Activated CD4-positive, alpha-beta T cell treated with anti-CD3 and anti-CD28 coated beads for 24 hours (primary cell): ENCODE data around the gene MED14.

Source experiments
- DNase-seq, 2 donors: peaks; one replicate each; pipeline ENCODE4 v3.0.0-alpha.2; 2020; ENCODE audit warnings: low read depth in 2 of 2

Gene MED14

DNA sequence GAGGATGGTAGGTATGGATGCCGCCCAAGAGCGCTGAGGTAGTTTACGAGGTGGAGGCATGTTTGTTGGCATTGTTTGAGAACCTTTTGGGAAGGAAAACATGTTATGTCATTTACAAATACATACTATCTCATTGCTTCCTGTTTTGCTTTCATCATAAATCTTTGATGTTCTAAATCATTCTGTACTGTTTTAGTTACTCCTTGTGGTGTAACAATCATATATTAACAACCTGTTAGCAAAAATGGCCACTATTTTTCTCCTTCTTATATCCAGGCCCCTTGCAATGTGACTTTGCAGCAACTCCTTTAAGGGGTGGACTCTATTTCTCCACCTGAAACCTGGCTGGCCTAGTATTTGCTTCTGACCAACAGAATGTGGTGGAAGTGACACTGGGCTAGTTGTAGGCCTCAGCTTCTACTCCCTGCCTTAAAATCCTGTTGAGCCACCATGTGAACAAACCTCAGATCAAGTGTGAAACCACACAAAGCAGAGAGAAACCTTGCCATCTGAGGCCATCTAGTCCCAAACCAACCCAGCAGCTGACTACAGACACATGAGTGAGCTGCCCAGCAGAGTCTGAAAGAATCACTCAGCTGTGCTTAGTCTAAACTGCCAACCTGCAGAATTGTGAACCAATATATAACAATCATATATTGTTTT is 72.1 kb downstream of the MED14 start:
- no peak for DNase-seq

DNA sequence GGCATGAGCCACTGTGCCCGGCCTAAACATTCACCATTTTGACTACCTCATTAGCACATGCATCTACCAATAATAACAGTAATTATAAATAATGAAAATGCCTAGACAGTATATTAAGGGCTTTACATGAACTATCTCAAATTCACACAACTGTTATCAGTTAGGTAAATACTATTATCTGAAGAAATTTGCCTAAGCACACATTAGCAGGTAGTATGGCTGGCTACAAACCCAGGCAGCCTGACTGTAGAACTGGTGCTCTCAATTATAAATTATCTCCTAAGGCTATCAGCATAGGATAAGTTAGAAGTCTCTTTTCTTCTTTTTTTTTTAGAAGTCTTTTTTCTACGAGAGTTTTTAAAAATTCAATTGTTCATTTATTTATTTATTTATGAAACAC is 73.9 kb downstream of the MED14 start:
- no peak for DNase-seq

DNA sequence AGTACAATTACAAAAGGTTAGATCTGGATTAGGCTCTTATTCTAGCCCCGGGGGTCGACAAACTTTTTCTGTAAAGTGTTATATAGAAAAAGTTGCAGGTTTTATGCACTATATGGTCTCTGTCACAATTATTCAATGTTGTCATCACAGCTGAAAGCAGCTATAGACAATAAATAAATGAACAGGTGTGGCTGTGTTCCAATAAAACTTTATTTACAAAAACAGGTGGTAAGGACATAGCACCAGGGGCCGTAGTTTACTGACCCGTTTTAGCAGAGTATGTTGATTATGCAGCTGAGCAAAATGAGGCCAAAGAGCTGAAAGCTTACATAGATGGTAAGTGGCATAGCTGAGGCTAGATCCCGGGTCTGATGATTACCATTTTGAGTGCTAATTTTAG is 75.0 kb downstream of the MED14 start:
- DNase-seq, result no peak

DNA sequence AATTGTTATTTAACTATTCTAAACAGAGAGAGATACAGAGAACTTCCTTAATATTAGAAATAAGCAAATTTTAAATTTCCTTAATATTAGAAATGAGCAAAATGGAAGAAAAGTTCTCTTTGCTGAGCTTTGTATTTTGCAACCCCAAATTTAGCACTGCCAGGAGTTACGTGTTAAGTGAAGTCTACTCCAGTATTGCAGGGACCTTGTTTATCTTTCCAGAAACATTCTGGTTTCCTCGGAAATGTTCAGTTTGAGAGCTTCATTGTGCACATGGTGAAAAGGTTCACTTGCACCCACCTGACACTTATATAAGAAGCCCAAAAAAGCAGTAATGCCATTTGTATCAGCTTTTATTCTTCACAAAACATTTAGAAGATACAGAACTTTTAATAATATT is 81.8 kb downstream of the MED14 start:
- DNase-seq, result no peak

DNA sequence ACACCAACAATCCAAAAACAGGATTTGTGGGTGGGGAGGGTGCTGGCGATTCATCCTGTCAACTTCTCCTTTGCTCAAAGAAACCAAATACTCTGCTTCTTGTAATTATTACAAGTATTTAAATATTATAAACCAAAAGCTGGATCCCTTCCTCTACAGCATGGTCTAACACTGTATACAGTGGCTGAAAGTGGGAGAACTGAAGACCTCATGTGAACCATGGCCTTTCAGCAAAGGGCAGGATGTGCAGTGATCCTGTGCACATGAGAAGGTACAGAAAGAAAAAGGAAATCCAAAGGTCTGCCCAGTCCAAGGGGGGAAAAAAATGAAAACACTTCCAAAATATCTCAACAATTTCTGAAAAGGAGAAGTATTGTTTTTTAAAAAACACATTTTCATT is 82.7 kb downstream of the MED14 start:
- DNase-seq, result no peak

DNA sequence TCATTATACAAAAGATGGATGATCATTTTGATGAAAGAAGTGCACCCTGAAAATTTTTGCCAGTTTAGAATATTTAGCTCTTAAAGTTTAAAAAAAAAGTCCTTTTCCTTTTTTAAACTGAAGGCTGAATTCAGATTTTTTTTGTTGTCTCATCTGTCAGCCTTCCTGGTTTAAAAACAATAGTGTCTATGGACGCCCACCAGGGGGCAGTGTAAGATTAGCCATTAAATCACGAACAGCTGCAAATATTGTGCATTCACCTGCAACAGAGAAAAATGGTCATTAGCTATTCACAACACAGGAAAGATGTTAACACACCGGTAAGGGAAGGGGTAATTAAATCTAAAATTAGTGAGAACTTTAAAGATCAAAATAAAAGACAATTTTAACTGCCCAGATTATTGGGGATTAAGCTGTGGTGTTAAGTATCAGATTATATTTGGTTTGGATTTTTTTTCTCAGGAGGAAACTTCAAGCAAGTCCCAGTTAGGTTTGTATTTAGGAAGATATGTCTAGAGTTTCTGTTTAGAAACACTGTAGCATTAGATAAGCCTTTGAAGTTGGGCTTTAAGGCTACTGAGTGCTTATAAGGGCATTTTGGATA is 83.6 kb downstream of the MED14 start:
- DNase-seq, result peak; percentile 43 to 67

DNA sequence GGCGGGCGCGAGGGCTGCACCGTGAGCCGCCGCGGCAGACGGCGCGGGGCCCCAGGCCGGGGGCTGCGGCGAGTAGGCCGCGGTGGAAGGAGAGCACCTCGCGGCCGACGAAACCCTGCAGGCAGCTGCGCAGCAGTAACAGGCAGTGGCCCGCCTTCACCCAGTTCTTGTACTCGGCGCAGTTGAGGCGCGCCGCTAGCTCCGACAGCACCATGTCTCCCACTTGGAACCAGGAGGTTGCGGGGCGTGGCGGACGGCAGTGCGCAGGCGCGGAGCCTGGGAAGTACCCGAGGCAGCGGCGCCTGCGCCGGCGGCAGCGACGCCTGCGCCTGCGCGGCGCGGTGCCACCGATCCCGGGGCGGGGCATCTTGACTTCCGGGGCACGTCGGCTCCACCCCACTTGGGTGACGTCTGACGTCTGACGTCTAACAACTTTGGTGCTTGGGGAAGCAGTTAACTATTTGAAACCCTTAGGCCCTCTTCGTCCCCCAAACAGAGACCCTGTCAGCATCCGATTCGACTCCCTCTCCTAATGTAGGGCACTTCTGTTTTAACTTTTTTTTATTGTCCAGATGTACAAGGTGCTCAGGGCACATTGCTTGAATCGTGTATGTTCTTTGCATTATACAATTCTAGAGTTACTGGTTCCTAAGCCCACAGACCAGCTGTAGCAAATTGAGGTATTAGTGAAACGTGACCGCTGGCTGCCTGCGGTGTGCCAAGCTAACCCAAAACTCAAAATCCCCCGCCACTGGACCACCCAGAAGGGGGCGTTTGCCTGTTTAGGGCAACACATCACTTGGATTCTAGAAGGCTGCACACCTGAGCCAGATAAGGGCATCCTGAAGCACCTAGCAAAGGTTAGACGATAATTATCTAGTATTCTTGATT is 87.8 kb downstream of the MED14 start, which contains the start of gene CXorf38:
Gene CXorf38 (minus strand): TSS at position 255 of the 891 bp plus-strand sequence. CDS start 41 bp downstream, at position 214.
- DNase-seq, result peak; percentile 85 to 97

DNA sequence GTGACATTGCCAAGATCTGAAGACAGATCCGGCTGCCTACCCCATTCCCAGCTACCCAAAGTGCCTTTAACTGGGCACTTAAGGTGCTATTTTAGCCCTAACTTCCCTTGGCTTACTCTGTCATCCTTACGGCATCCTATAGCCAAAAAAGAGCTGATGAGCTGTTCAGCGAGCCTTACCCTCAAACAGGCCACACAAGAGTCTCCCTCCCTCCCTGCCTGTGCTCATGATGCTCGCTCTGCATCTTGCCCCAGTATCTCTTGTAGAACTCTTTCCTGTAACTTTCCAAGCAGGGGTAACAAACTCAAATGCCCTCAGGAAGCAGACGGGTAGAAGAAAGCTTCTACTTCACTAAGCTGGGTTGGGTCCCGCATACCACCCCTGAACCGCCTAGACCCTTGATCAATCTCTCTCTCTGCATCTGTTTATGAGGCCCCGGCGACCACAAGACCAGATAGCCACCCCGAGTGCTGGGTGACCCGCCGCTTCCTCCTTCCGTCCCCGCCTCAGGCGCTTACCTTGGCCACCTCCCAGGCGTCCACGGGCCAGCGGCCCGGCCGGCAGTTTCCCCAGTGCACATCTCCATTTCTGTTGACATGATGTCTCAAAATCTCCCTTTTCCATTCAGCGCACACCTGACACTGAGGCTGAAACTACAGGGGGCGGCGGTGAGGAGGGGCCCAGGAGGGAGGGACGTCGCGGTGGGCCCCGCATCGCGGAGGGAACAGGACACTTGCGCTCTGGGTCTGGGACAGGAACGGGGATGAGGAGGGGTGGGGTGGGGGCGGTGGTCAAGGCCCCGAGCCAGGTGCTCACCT is 88.6 kb downstream of the MED14 start:
- DNase-seq, result peak in 1 of 2 donors; percentile 18

DNA sequence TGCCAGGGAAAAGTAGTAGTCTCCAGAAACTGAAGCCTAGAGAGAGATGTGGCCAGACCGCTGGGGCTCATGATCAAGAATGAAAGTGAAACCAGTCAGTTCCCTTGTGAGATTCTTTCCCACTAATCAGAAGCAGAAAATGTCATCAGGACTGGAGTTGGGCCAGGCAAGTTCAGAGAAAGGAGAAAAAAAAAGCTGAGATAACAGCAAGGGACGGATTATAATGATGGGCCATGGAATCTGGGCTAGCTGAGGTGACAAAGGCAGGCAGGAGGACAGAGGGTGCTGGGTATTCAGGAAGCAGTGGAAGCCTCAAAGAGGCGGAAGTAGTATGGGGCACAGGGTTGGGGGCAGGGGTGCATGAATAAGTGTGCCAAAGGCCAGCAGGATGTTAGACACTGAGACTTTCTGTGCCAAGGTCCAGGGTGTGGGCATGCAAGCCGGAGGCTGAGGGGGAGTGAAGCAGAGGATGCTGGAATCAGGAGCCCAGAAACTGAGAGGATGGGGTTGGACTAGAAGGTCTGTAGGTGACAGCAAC is 90.5 kb downstream of the MED14 start:
- DNase-seq, result peak in 1 of 2 donors; percentile 11

DNA sequence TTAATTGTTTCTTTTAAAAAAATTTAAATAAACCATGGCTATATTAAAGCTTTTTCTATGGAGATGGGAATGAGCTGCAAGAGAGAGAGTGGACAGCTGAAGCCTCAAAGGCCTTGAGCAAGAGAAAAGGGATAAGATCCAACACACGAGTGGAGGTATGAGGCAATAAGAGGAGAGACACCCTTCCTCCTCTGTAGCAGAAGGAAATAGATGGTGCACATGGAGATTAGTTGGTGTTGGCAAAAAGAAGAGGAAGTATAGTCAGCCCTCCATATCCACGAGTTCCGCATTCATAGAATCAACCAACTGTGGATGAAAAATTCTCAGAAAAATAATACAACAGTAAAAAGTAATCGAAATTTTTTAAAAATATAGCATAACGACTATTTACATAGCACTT is 91.2 kb downstream of the MED14 start:
- DNase-seq, result no peak

DNA sequence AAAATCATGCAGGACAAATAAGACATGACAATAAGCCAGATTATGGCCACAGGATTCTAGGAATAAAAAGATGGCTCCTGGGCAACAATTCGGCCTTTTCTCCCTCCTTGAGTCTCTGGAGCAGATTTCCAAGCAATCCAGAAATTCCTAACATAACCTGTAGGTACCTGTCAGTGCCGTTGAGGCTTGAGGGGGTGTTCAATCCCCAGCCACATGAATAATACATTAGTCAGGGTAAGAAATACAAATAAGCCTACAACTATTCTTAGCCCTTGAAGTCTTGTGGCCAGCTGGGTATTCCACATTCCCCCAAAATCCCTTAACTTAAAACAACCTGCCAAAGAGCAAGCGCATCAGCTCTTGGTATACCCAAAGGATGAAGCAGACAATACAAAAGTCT is 97.7 kb downstream of the MED14 start:
- DNase-seq, result no peak

DNA sequence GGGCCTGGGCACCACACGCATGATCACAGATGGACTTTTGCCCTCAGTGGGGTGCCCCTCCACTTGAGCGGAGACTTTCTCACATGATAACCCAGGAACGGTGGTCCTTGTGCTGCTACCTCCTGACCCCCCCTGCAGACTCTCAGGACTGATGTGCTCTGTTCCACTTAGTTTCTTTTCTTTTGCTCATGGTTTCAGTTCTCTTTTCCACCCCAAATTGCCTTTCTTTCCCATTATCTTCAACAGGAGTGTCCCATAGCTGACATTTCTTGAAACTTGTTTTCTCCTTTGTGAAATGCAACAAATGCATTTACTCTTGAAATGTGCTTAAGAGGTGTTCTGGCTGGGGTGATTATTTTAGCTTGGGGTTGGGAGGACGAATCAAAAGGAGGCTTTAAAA is 103.1 kb downstream of the MED14 start:
- DNase-seq, result no peak

DNA sequence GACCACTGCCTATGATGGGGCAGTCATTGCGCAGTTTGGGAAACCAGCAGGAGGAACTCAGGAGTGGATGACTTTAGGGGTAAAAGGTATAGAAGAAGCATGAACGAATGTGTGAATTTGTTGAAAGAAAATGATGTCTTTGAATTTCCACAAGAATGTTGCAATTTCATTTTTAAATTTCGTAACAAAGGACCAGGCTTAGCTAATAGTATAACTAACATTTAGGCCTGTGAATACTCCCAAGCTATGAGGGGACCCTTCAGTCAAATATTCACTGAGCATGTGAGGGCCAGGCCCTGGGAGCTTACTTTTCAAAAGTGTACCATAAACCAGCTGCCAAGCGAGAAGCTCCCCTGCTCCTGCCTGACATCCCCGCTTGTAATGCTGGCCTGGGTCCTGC is 106.8 kb downstream of the MED14 start:
- no peak for DNase-seq

DNA sequence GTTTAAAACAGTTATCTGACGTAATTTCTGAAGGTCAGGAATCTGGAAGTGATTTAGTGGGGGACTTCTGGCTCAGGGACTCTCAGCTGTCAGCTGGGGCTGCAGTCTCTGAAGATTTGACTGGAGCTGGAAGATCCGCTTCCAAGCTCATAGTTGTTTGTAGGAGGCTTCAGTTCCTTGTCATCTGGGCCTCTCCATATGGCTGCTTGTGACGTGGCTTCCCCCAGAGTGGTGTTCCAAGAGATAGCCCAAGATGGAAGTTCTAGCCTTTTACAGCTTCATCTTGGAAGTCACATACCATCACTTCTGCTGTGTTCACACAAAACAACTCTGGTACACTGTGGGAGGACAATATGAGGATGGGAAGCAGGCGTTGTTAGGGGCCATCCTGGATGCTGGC is 110.0 kb downstream of the MED14 start:
- no peak for DNase-seq

DNA sequence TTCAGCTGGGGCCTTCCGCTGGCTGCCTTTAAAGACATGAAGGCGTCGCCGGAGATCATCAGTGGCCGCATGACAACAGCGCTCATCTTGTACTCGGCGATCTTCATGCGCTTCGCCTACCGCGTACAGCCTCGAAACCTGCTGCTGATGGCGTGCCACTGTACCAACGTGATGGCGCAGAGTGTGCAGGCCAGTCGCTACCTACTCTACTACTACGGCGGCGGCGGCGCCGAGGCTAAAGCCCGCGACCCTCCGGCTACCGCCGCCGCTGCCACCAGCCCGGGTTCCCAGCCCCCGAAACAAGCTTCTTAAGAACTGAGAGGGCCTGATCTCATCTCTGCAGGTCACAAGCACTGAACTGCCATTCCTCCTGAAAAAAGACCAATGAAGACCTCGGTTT is 111.7 kb downstream of the MED14 start:
- no peak for DNase-seq

DNA sequence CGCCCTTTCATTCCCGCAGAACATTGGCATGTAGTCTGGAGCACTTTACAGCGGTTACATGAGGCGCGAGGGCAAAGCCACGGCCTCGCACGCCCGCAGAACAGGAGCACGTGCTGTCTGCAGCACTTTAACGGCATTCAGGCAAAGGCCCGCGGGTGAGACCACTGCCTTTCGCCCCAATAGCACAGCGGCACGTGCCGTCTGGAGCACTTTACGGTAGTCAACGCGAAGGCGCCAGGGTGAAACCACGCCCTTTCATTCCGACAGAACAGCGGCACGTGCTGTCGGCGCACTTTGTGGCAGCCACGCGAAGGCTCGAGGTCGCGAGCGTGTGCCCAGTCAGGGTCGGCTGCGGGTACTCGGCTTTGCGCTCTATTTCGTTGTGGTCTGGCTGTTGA is 112.2 kb downstream of the MED14 start, which contains the start of gene MPC1L:
Gene MPC1L (plus strand): TSS at position 290 of the 398 bp plus-strand sequence. CDS start 138 bp downstream, outside the sequence.
- DNase-seq, result no peak

DNA sequence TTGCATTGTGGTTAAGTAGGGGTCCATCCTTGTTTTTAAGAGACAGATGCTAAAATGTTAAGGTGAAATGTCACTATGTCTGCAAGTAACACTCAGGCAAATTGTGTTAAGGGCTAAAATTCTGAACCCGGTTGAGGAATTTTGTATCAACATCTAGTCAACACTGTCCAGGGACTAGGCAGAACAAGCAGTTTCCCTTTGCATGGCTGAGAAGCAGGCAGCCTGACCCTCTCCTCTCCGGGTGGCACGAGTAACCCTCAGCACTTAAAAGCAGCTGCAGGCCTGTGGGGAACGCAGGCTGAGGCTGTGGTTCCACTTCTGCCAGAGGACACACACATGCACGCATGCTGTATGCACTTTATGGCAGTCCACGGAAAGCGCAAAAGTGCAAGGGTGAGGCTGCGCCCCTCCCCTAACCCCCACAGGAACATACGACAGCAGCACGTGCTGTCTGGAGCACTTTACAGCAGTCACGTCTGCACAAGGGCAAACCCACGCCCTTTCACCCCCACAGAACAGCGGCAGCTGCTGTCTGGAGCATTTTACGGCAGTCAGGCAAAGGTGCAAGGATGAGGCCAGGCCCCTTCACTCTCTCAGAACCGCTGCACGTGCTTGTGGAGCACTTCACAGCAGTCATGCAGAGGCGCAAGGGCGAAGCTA is 112.7 kb downstream of the MED14 start:
- no peak for DNase-seq

DNA sequence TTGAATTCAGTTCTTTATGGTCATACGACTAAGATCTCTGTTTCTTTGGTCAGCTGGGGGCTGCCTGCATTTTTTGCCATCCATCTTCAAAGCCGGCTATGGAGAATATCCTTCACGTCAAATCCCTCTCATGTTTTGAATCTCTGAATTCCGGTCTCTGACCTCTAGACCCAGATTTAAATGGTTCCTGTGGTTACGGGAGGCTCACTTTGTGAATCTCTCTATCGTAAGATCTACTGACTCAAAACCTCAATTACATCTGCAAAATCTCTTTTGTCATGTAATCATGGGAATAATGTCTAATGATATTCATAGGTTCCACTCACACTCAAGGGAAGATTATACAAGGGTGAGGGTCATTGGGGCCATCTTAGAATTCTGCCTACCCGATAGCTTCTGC is 117.8 kb downstream of the MED14 start:
- DNase-seq, result no peak

DNA sequence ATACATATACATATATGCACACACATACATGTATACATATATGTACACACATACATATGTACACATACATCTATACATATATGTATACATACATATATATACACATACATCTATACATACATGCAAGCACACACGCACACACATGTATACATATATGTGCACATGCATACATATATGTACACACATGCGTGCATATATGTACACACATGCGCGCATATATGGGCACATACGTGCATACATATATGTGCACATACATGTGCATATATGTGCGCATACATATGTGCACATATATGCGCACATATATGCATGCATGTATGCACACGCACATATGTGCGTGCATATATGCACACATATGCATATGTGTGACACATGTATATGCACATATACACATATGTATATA is 119.4 kb downstream of the MED14 start:
- no peak for DNase-seq

DNA sequence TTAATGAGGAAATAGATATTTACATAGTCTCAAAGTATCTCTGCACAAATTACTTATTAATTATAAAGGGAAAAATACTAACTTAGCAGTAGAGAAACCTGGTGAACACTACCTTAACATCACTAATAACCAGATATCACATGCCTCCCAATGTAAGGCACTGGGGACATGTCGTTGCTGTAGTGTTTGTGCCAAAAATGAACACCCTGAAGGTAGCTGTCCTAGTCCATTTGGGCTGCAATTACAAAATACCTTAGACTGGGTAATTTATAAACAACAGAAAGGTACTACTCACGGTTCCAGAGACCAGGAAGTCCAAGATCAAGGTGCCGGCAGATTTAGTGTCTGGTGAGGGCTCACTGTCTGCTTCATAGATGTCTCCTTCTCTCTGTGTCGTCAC is 122.8 kb downstream of the MED14 start:
- no peak for DNase-seq

DNA sequence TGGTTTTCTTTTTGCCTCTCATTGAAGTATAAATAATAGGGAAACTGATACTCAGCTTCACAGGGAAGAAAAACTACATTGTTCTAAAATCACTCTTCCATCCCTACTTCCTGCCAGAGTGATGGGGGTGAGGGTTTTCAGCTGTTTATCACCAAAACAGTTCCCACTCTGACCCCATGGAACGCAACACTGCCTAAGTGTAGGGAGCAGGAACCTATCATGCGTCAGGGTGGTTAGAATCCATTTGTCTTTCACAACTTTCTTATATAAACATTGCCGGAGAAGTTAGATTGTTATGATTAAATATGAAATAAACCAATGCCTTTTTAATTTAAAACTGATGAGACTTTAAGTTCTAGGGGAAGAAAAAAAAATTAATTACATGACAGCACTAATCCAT is 128.0 kb downstream of the MED14 start:
- no peak for DNase-seq
